Loucy (cell line): ENCODE data around the gene OPRL1.
A peak's percentile ranks its signal among the peaks of the same experiment; 100 is the strongest.

Source experiments
- H2AFZ ChIP-seq: fragments of 200-600 bp; sonication (generic); 2 replicates; pipeline ENCODE4 v1.6.0; 2016; ENCODE audit warnings: antibody characterized with exemption, mild to moderate bottlenecking, low read length, moderate library complexity
- H3F3A ChIP-seq: fragments of 200-600 bp; 2 replicates; pipeline ENCODE4 v1.6.0; 2016; ENCODE audit warnings: antibody characterized with exemption, low read depth, mild to moderate bottlenecking
- H3K27me3 ChIP-seq: fragments of 200-600 bp; sonication (generic); 2 replicates; pipeline ENCODE4 v1.6.1; 2014; ENCODE audit warnings: low read length, mild to moderate bottlenecking; ENCODE audit not compliant: insufficient read depth, poor library complexity, severe bottlenecking
- H3K36me3 ChIP-seq: fragments of 200-600 bp; sonication (generic); 2 replicates; pipeline ENCODE4 v1.6.1; 2016; ENCODE audit warnings: low read length; ENCODE audit not compliant: insufficient read depth
- H3K4me1 ChIP-seq: fragments of 200-600 bp; sonication (generic); 2 replicates; pipeline ENCODE4 v1.5.1; 2014; ENCODE audit warnings: low read length, mild to moderate bottlenecking; ENCODE audit not compliant: insufficient read depth, poor library complexity, severe bottlenecking
- H3K4me2 ChIP-seq: fragments of 200-600 bp; sonication (generic); 2 replicates; pipeline ENCODE4 v1.6.0; 2014; ENCODE audit warnings: antibody characterized with exemption, low read length, low read depth, mild to moderate bottlenecking; ENCODE audit not compliant: poor library complexity, severe bottlenecking
- H3K4me3 ChIP-seq: fragments of 200-600 bp; sonication (generic); 2 replicates; pipeline ENCODE4 v1.5.1; 2014; ENCODE audit warnings: low read length, mild to moderate bottlenecking, mixed read lengths; ENCODE audit not compliant: poor library complexity, severe bottlenecking
- H3K79me2 ChIP-seq: fragments of 200-600 bp; sonication (generic); 2 replicates; pipeline ENCODE4 v1.6.1; 2014; ENCODE audit warnings: low read length; ENCODE audit not compliant: insufficient read depth
- H3K9ac ChIP-seq: fragments of 200-600 bp; sonication (generic); 2 replicates; pipeline ENCODE4 v1.6.0; 2014; ENCODE audit warnings: mild to moderate bottlenecking, low read depth, low read length, moderate library complexity; ENCODE audit not compliant: poor library complexity, severe bottlenecking
- H3K9me2 ChIP-seq: fragments of 200-600 bp; sonication (generic); replicated peaks from 2 replicates; pipeline ENCODE4 v1.6.1; 2016; ENCODE audit warnings: low read depth, low read length, mixed read lengths
- H3K9me3 ChIP-seq: fragments of 200-600 bp; sonication (generic); 2 replicates; pipeline ENCODE4 v1.6.1; 2014; ENCODE audit warnings: mild to moderate bottlenecking, antibody characterized with exemption, low read length, low read depth; ENCODE audit not compliant: insufficient read depth
- H4K20me1 ChIP-seq: fragments of 200-600 bp; sonication (generic); 2 replicates; pipeline ENCODE4 v1.6.0; 2014; ENCODE audit warnings: antibody characterized with exemption, low read length, mild to moderate bottlenecking; ENCODE audit not compliant: insufficient read depth, poor library complexity, severe bottlenecking
- CTCF ChIP-seq: fragments of 200-600 bp; sonication (generic); conservative IDR thresholded peaks from 2 replicates; pipeline ENCODE4 v1.5.1; 2014; ENCODE audit warnings: mild to moderate bottlenecking, antibody characterized with exemption, low read length
- EZH2phosphoT487 ChIP-seq: fragments of 200-600 bp; IDR thresholded peaks from 2 replicates; pipeline ENCODE4 v1.6.1; 2018; ENCODE audit warnings: antibody characterized with exemption, mild to moderate bottlenecking, moderate library complexity, borderline replicate concordance

The OPRL1 gene

DNA sequence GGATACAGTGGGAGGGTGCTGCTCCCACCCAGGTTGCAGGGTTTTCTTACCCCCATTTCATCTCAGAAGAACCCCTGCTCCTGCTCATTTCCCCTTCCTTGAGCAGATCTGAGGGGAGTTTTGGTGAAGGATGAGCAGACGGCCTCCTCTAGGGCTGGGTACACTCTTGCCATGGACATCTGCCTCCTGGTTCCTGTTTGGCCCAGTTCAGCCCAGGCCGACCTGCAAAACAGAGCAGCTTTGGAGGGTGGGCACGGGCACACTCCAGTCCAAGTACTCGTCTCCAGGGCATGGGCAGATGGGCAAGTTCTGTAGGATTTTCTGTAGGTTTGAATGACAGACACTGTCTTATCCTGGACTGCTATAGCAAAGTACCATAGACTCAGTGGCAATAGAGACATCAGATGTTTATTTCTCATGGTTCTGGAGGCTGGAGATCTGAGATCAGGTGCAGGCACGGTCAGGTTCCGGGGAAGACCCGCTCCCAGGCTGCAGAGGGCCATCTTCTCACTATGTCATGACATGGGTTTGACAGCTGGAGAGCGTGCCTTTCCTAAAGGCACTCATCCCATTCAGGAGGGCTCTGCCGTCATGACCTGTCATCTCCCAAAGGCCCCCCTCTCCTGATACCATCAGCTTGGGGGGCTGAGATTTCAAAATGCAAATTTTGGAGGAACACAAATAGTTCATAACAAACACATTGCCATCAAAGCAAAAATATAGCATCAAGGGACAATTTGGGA is 21.2 kb downstream of the OPRL1 start:
- no peak for TF ChIP-seq CTCF
- TF ChIP-seq EZH2phosphoT487, result no peak
- no peaks in the 10 kb centered on the region for H3K27me3 ChIP-seq
- no peak overlapping the region for H2AFZ ChIP-seq
- H3K9me2 ChIP-seq, result no peaks in the 10 kb centered on the region
- no peak overlapping the region for H3K4me3 ChIP-seq
- no peaks in the 10 kb centered on the region for H3K79me2 ChIP-seq
- H4K20me1 ChIP-seq, result no peaks in the 10 kb centered on the region
- no peaks in the 10 kb centered on the region for H3K9me3 ChIP-seq
- no peaks in the 10 kb centered on the region for H3F3A ChIP-seq
- no peaks in the 10 kb centered on the region for H3K36me3 ChIP-seq
- no peak overlapping the region for H3K9ac ChIP-seq
- H3K4me2 ChIP-seq, result peak overlapping the region; percentile 94
- peaks cover 23% of the 10 kb centered on the region for H3K4me1 ChIP-seq

DNA sequence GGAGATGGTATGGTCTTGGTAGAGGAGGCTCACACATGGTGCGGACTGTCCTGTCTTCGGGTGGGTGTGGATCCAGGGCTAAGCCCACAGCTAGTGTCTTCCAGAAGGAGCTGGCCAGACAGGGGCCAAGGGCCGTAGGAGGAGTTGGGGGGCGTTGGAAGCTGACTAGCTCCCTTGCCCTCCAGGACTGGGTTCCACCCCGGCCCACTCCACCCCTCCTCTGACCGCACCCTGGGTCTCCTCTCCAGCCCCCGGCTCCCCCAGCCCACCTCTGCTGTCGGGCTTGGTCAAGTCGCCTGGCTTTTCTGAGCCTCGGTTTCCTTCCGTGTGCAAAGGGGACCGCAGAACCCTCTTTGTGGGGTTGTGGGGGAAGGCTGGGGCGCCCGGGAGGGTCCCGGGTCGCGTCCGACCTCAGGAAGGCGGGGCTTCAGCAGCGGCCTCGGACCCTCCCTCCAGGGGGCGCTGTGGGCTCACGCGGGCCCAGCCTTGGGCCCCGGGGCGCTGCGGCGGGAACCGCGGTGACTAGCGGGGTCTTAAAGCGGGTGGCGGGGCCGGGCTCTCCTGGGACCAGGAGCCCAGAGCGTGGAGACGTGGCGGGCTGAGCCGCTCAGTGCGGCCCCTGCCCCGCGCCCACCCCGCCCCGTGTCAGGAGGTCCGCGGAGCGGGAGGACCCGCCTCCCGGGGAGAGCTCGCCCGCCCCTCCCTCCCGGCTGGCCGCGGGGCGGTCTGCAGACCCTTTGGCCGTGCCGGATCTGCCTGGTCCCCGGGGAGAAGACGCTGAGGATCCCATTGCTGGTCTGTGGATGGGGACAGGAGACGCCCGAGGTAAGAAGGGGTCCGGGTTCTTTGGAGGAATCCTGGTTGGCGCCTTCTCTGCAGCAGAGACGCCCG is 22.1 kb downstream of the OPRL1 start:
- peak overlapping the region; percentile 94 for H3K4me2 ChIP-seq
- H3K79me2 ChIP-seq, result no peaks in the 10 kb centered on the region
- H3K36me3 ChIP-seq, result no peaks in the 10 kb centered on the region
- H3K9me3 ChIP-seq, result no peaks in the 10 kb centered on the region
- TF ChIP-seq CTCF, result peak; percentile 84
- no peak for TF ChIP-seq EZH2phosphoT487
- H2AFZ ChIP-seq, result peak overlapping the region; percentile 95
- H3K4me3 ChIP-seq, result peak overlapping the region; percentile 76
- H3K27me3 ChIP-seq, result no peaks in the 10 kb centered on the region
- no peaks in the 10 kb centered on the region for H4K20me1 ChIP-seq
- peak overlapping the region; percentile 75 for H3K9ac ChIP-seq
- no peaks in the 10 kb centered on the region for H3F3A ChIP-seq
- no peaks in the 10 kb centered on the region for H3K9me2 ChIP-seq
- H3K4me1 ChIP-seq, result peaks cover 23% of the 10 kb centered on the region

DNA sequence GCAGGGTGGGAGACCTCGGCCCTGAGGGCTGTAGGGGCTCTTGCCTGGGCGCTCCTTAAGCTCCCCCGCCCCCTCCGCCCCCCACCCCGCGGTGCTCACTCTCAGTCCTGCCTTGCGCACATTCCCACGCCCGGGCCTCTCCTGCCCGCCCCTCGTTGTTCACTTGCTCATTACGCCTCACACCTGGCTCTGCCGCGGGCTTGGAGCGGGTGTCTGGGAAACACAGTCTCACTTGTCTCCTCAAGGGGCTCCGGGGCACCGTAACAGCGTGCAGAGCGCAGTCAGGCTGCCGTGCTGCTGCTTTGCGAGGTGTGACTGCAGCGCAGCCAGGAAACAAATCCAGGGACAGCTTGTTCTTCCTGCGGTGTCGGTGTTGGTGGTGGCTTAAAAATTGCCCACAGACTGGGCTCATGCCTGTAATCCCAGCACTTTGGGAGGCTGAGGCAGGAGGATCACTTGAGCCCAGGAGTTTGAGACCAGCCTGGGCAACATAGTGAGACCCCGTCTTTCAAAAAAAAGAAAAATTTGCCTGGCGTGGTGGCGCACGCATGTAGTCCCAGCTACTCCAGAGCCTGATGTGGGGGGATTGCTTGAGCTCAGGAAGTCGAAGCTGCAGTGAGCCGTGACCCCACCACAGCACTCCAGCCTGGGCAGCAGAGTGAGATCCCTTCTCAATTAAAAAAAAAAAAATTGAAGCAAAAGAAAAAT is 22.9 kb downstream of the OPRL1 start:
- Histone ChIP-seq H3F3A (no peaks in the 10 kb centered on the region), H3K9me3 (no peaks in the 10 kb centered on the region), H2AFZ (peak overlapping the region; percentile 95; the same call in 1 of the 2 replicates), H3K4me1 (peaks cover 23% of the 10 kb centered on the region), H4K20me1 (no peaks in the 10 kb centered on the region), H3K4me2 (peak overlapping the region; percentile 94), H3K36me3 (no peaks in the 10 kb centered on the region), H3K79me2 (no peaks in the 10 kb centered on the region), H3K9ac (peak overlapping the region; percentile 75), H3K4me3 (peak overlapping the region; percentile 76), H3K27me3 (no peaks in the 10 kb centered on the region), H3K9me2 (no peaks in the 10 kb centered on the region)
- TF ChIP-seq EZH2phosphoT487 (no peak), CTCF (no peak)
